ENCODE data around the gene SIK2. TPM values are rescaled to one million over a fixed set of nuclear protein-coding genes. Genes with fewer than 3 reads are reported as not detected.

Gene SIK2
- total RNA-seq, 3 donors from 2014 or later (not counting 1 experiment from before 2014, with no cell fraction given), result 7.1 to 14.3 (median 8.4) TPM

GRCh38 chr11:111772535-111772934 lies 170.3 kb downstream of the SIK2 start:
- H3K36me3 ChIP-seq (ENCODE audit: control insufficient read depth, insufficient read depth, low read length), result no peaks in the 10 kb centered on the region
- 100% methylated on average over 1 of the region's 2 CpGs for WGBS (ENCODE audit: insufficient coverage)
- H3K9me3 ChIP-seq (ENCODE audit: control insufficient read depth, insufficient read depth, low read length), result no peaks in the 10 kb centered on the region
- H3K27me3 ChIP-seq (ENCODE audit: control insufficient read depth, insufficient read depth, low read length), result no peaks in the 10 kb centered on the region
- Mint-ChIP-seq H3K36me3 (no peaks in the 10 kb centered on the region), H3K4me3 (no peak overlapping the region), H3K27ac (no peak overlapping the region), H3K9me3 (no peaks in the 10 kb centered on the region), H3K4me1 (no peaks in the 10 kb centered on the region), H3K27me3 (ENCODE audit: low read depth in 2 of 2) (no peaks in the 10 kb centered on the region)
- ATAC-seq, result no peak
- intact Hi-C loops (cut with micrococcal nuclease), result no loop called here
- no peak for DNase-seq
- no peak overlapping the region for H3K27ac ChIP-seq (ENCODE audit: low read length)
- H3K4me1 ChIP-seq (ENCODE audit: control insufficient read depth, insufficient read depth, low read length), result no peaks in the 10 kb centered on the region
- no peak for TF ChIP-seq CTCF (IDR thresholded peaks at IDR 0.05)
- H3K4me3 ChIP-seq (ENCODE audit: low read length), result no peak overlapping the region

GRCh38 chr11:111774955-111775710 lies 172.9 kb downstream of the SIK2 start:
- DNase-seq, result no peak
- Mint-ChIP-seq H3K36me3 (no peaks in the 10 kb centered on the region), H3K4me3 (no peak overlapping the region), H3K9me3 (no peaks in the 10 kb centered on the region), H3K27me3 (ENCODE audit: low read depth in 2 of 2) (no peaks in the 10 kb centered on the region), H3K4me1 (no peaks in the 10 kb centered on the region), H3K27ac (no peak overlapping the region)
- ATAC-seq, result no peak
- no peak overlapping the region for H3K27ac ChIP-seq (ENCODE audit: low read length)
- TF ChIP-seq CTCF (IDR thresholded peaks at IDR 0.05), result no peak
- H3K9me3 ChIP-seq (ENCODE audit: control insufficient read depth, insufficient read depth, low read length), result no peaks in the 10 kb centered on the region
- H3K4me1 ChIP-seq (ENCODE audit: control insufficient read depth, insufficient read depth, low read length), result no peaks in the 10 kb centered on the region
- intact Hi-C loops (cut with micrococcal nuclease), result no loop called here
- no peak overlapping the region for H3K4me3 ChIP-seq (ENCODE audit: low read length)
- no peaks in the 10 kb centered on the region for H3K36me3 ChIP-seq (ENCODE audit: control insufficient read depth, insufficient read depth, low read length)
- no peaks in the 10 kb centered on the region for H3K27me3 ChIP-seq (ENCODE audit: control insufficient read depth, insufficient read depth, low read length)
- 93% methylated on average over 6 of the region's 6 CpGs for WGBS (ENCODE audit: insufficient coverage)

DNA sequence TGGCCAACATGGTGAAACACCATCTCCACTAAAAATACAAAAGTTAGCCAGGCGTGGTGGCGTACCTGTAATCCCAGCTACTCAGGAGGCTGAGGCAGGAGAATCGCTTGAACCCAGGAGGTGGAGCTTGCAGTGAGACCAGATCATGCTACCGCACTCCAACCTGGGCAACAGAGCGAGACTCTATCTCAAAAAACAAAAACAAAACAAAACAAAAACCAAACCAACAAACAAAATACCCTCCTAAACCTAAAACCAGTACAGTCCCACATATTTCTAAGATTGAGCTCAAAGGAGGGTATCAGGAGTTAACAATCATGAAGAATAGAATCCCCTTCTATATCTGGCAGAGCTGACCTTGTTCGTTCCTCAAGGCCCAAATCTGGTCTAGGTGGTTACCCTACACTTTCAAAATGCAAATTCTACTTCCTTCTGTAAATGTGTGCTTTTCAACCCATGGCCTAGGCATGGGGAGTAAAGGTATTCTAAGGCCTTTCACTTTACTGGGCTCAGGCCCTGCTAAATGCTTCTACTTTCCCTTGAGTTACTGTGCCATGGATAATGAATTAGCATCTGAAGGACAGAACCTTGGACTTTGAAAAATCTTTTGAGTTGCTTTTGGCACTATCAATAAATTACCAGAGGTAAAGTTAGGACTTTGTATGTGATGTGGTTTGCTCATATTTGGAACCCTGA lies 174.3 kb downstream of the SIK2 start:
- Mint-ChIP-seq H3K4me1 (no peaks in the 10 kb centered on the region), H3K4me3 (no peak overlapping the region), H3K27ac (no peak overlapping the region), H3K9me3 (no peaks in the 10 kb centered on the region), H3K27me3 (ENCODE audit: low read depth in 2 of 2) (no peaks in the 10 kb centered on the region), H3K36me3 (no peaks in the 10 kb centered on the region)
- Histone ChIP-seq H3K36me3 (ENCODE audit: control insufficient read depth, insufficient read depth, low read length) (no peaks in the 10 kb centered on the region), H3K27ac (ENCODE audit: low read length) (no peak overlapping the region), H3K27me3 (ENCODE audit: control insufficient read depth, insufficient read depth, low read length) (no peaks in the 10 kb centered on the region), H3K9me3 (ENCODE audit: control insufficient read depth, insufficient read depth, low read length) (no peaks in the 10 kb centered on the region), H3K4me3 (ENCODE audit: low read length) (no peak overlapping the region), H3K4me1 (ENCODE audit: control insufficient read depth, insufficient read depth, low read length) (no peaks in the 10 kb centered on the region)
- ATAC-seq, result no peak
- no peak for DNase-seq
- intact Hi-C loops (cut with micrococcal nuclease), result loop anchor here (1.0 kb wide), 3 partner anchors 65 to 211 kb away; no protein-coding TSS in a partner anchor
- 70% methylated on average over 6 of the region's 6 CpGs for WGBS (ENCODE audit: insufficient coverage)
- TF ChIP-seq CTCF (IDR thresholded peaks at IDR 0.05), result no peak

All from natural killer cell (primary cell).